HL-60 (cell line): ENCODE results near the gene LRBA.

Experiments
- POLR2AphosphoS5 ChIP-seq: IDR thresholded peaks from 2 replicates; pipeline ENCODE4 v1.6.1; 2012; ENCODE audit warnings: low read depth
- REST ChIP-seq: IDR thresholded peaks from 2 replicates; pipeline ENCODE4 v1.6.1; 2012; ENCODE audit warnings: low read depth; ENCODE audit not compliant: insufficient replicate concordance
- TF ChIP-seq, protein P1 (sequence below): IDR thresholded peaks from one replicate; pipeline ENCODE4 v1.5.1; 2011; ENCODE audit warnings: low read length, control low read depth, inconsistent platforms; ENCODE audit not compliant: insufficient read depth

GRCh38 chr4:150974750-150975149, 40.3 kb downstream of the LRBA start:
- TF ChIP-seq, protein P1, sequence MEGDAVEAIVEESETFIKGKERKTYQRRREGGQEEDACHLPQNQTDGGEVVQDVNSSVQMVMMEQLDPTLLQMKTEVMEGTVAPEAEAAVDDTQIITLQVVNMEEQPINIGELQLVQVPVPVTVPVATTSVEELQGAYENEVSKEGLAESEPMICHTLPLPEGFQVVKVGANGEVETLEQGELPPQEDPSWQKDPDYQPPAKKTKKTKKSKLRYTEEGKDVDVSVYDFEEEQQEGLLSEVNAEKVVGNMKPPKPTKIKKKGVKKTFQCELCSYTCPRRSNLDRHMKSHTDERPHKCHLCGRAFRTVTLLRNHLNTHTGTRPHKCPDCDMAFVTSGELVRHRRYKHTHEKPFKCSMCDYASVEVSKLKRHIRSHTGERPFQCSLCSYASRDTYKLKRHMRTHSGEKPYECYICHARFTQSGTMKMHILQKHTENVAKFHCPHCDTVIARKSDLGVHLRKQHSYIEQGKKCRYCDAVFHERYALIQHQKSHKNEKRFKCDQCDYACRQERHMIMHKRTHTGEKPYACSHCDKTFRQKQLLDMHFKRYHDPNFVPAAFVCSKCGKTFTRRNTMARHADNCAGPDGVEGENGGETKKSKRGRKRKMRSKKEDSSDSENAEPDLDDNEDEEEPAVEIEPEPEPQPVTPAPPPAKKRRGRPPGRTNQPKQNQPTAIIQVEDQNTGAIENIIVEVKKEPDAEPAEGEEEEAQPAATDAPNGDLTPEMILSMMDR = no peak
- no peak for TF ChIP-seq REST
- TF ChIP-seq POLR2AphosphoS5 = no peak
